Measurements from ENCODE around the gene HOXD4. TPM values are rescaled to one million over a fixed set of nuclear protein-coding genes. Genes with fewer than 3 reads are reported as not detected.

The HOXD4 gene
- total and polyA plus RNA-seq, 10 of the 15 experiments (the other 5 are each of a cell fraction or from before 2014, with no cell fraction given), result 0.07 TPM; not detected in 9

DNA sequence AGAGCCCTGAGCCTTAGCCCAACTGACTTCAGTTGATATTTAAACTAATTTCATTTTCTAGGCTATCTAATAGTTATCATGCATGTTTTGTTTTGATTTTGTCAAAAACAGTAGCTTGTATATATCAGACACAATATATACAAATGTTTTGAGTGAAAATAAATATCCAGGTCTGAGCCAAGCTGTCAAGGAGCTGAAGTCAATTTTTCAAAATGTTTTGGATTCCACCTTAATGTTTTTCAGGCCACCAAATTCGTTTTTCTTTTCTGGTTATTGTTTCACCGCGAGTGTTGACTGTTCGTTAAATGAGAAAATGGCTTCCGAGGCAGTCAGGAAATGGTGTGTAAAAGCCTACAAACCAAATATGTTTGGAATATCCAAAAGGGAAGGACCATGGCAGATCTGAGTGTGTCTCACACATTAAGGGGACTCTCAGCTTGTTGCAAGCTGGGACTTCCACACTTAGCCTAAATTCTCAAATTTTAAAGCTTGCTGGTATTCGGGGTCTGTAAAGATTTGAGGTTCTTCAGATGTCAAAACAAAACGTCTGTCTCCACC is 49.0 kb upstream of the HOXD4 start:
- peaks cover 18 to 48% of the 10 kb centered on the region in 2 experiments for H3K27me3 ChIP-seq (replicated peaks in 1 of 2; ENCODE audit: control insufficient read depth in 2 of 2, insufficient read depth in 2 of 2, low read length in 1 of 2)
- H3K4me2 ChIP-seq (ENCODE audit: control insufficient read depth, insufficient read depth), result no peak overlapping the region
- POLR2A ChIA-PET, result no interaction called here
- ATAC-seq (no peak), DNase-seq (ENCODE audit: low read depth, low spot score) (no peak), FAIRE-seq (no peak)
- 31% methylated on average over 7 of the region's 7 CpGs for WGBS (ENCODE audit: insufficient coverage, insufficient replicate concordance, low lambda C conversion rate, missing lambda C conversion rate)
- H3K9me3 ChIP-seq (replicated peaks; ENCODE audit: control insufficient read depth, insufficient read depth, low read length), result peaks cover 3% of the 10 kb centered on the region; the same call in 1 of the 3 replicates
- no TSS peak for BruUV-seq (replicated peaks)
- H4K20me1 ChIP-seq (ENCODE audit: control insufficient read depth, insufficient read depth), result no peaks in the 10 kb centered on the region
- no peak overlapping the region for H3K27ac ChIP-seq (ENCODE audit: control insufficient read depth, insufficient read depth)
- in situ Hi-C loops (cut with MboI), result no loop called here
- H3K4me1 ChIP-seq (ENCODE audit: control insufficient read depth, insufficient read depth, low read length), result no peaks in the 10 kb centered on the region
- SMC1A ChIA-PET (ENCODE audit: uncharacterized antibody, unreplicated experiment), result interaction anchor here (0.6 to 0.9 kb wide), 2 partner anchors 89 to 412 kb away, joined by 3 to 4 read pairs; no protein-coding TSS in a partner anchor
- CTCF ChIA-PET, result interaction anchor here (1.0 to 2.6 kb wide), 5 partner anchors 8 to 412 kb away, joined by 3 to 11 read pairs (median 3); no protein-coding TSS in a partner anchor
- no peaks in the 10 kb centered on the region for H3K79me2 ChIP-seq (ENCODE audit: control insufficient read depth, insufficient read depth, low read length)
- RAD21 ChIA-PET (ENCODE audit: unreplicated experiment), result no interaction called here
- no peaks in the 10 kb centered on the region for H3K36me3 ChIP-seq (ENCODE audit: control insufficient read depth in 2 of 2, insufficient read depth in 2 of 2, low read length in 1 of 2)
- no peak overlapping the region for H3K4me3 ChIP-seq
- no peak overlapping the region for H2AFZ ChIP-seq (ENCODE audit: control insufficient read depth, low read depth, low read length)
- intact Hi-C loops (cut with micrococcal nuclease; ENCODE audit: unreplicated experiment), result no loop called here
- H3K9ac ChIP-seq (ENCODE audit: control insufficient read depth, insufficient read depth, low read length), result no peak overlapping the region
- TF ChIP-seq ZNF384 (IDR thresholded peaks at IDR 0.05; ENCODE audit: borderline replicate concordance, low read depth, low read length) (no peak), POLR2A (IDR thresholded peaks at IDR 0.05; ENCODE audit: low read depth, low read length) (no peak), TCF7 (IDR thresholded peaks at IDR 0.05; ENCODE audit: borderline replicate concordance) (no peak), EGR1 (IDR thresholded peaks at IDR 0.05; ENCODE audit: borderline replicate concordance in 1 of 2, low read depth in 2 of 2, low read length in 2 of 2) (no peak), NKRF (conservative IDR thresholded peaks at IDR 0.05) (no peak), TBL1XR1 (IDR thresholded peaks at IDR 0.05; ENCODE audit: low read depth, low read length) (no peak), RAD21 (IDR thresholded peaks at IDR 0.05; ENCODE audit: insufficient read depth, low read depth, low read length) (no peak), ZNF274 (IDR thresholded peaks at IDR 0.05; ENCODE audit: insufficient read depth, insufficient read length) (no peak), IKZF2 (IDR thresholded peaks at IDR 0.05) (no peak), HDAC2 (IDR thresholded peaks at IDR 0.05) (no peak), FOS (IDR thresholded peaks at IDR 0.05; ENCODE audit: borderline replicate concordance, extremely low read depth, insufficient read length) (no peak), TCF12 (IDR thresholded peaks at IDR 0.05; ENCODE audit: low read depth, low read length) (no peak), RFX5 (IDR thresholded peaks at IDR 0.05; ENCODE audit: low read depth, low read length) (no peak), STAT1 (conservative IDR thresholded peaks at IDR 0.05) (no peak)
